Measurements from ENCODE around the gene CHD5.

DNA sequence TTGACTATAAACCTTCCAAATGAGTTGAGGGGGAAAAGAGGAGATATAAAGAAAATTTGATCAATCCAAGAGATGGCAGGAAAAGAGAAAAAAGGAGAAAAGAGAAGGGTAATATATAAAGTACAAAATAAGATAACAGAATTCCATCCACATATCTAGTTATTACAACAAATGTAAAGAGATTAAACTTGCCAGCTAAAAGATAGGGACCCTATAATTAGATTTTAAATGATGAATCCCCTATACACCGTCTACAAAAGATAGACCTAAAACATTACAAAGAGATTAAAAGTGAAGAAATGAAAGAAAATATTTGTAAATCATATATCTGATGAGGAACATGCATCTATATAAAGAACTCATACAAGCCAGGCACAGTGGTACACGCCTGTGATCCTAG, 63.1 kb downstream of the CHD5 start:
- TF ChIP-seq POLR2AphosphoS5 (IDR thresholded peaks at IDR 0.05) (no peak), CTCF (IDR thresholded peaks at IDR 0.05) (no peak), POLR2A (IDR thresholded peaks at IDR 0.05) (no peak), EP300 (IDR thresholded peaks at IDR 0.05; ENCODE audit: low read depth) (no peak)
